RWPE1 (cell line): ENCODE data around the gene CRB1.

Source experiments
- CTCF ChIA-PET: fragments of 350-600 bp; sonication (Branson Sonifier 250); formaldehyde crosslinking; extraction: SDS; loops from one replicate; lab custom pipeline; 2021; lab: Yijun Ruan, JAX
- POLR2A ChIA-PET: fragments of 400-600 bp; formaldehyde crosslinking; extraction: SDS; loops from one replicate; lab custom pipeline; 2020; ENCODE audit warnings: antibody characterized with exemption; ENCODE audit not compliant: low non-redundant PET; lab: Yijun Ruan, JAX
- DNase-seq: peaks from one replicate; pipeline ENCODE4 v3.0.0; 2012; ENCODE audit warnings: low spot score
- H3K27ac ChIP-seq: fragments of 450-650 bp; 2 replicates; pipeline ENCODE4 v1.5.1; 2017
- CTCF ChIP-seq: fragments of 450-650 bp; conservative IDR thresholded peaks from 2 replicates; pipeline ENCODE4 v1.5.1; 2017; ENCODE audit warnings: low read depth, mild to moderate bottlenecking

CRB1 gene

DNA sequence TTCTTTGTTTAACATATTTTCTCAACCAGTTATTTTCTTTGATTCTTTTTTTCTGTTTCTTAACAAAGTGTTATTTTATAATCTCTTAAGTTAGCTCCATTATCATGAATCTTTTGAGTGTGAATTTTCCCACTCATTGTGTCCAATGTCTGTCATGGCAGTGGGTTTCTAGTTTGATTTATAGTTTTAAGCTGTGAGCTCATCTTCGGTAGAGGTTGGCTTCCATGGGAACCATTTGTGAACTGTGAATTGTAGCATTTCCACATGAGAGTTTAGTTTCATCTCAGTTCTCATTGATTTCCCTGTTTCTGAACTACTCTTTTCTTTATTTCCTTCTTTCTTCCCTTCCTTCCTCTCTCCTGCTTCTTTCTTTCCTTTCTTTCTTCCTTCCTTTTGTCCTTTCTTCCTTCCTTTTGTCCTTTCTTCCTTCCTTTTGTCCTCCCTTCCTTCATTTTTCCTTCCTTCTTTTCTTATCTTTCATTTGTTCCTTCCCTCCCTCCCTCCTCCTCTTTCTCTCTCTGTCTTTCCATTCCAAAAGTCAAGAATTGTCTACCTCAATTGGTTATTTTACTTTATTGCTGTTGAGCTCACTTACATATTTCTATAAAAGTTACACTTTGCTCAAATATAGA lies 3.0 kb upstream of the CRB1 start:
- no peak for DNase-seq
- ChIA-PET POLR2A (no interaction called here), CTCF (no interaction called here)
- no peak for TF ChIP-seq CTCF
- H3K27ac ChIP-seq = no peak overlapping the region

GRCh38 chr1:197269053-197269452 lies 1.0 kb downstream of the CRB1 start:
- no peak for TF ChIP-seq CTCF
- POLR2A ChIA-PET = no interaction called here

DNA sequence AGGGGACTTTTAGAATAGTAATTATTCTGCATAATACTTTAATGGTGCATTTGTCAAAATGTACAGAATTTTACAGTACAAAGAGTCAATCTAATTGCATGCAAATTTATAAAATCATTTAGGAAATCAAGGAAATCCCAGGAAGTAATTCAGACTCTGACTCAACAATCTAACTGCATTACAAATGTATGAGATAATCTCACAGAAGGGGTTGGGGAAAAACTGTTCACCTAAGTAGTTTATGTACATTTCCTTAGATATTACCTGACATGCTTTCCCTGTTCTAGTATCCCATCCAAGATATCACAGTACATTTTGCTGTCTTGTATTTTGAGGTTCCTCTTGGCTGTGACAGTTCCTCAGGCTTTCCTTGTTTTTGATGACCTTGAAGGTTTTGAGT lies 4.7 kb downstream of the CRB1 start:
- no peak overlapping the region for H3K27ac ChIP-seq
- POLR2A ChIA-PET = no interaction called here
- no peak for DNase-seq
- CTCF ChIA-PET = no interaction called here
- no peak for TF ChIP-seq CTCF

More at GRCh38 chr1:197269053-197269452, 1.0 kb downstream of the CRB1 start:
- CTCF ChIA-PET = interaction anchor here (0.5 to 0.6 kb wide), 2 partner anchors 9 to 45 kb away, joined by 3 read pairs; no protein-coding TSS in a partner anchor
- H3K27ac ChIP-seq = no peak overlapping the region
- no peak for DNase-seq

- no peak overlapping the region for H3K27ac ChIP-seq
- CTCF ChIA-PET = interaction anchor here (1.0 kb wide), 1 partner anchor 1797 kb away, joined by 3 read pairs; no protein-coding TSS in a partner anchor
- no peak for DNase-seq
- TF ChIP-seq CTCF = no peak
- POLR2A ChIA-PET = no interaction called here
Measured at GRCh38 chr1:197277166-197277565, 9.1 kb downstream of the CRB1 start.

DNA sequence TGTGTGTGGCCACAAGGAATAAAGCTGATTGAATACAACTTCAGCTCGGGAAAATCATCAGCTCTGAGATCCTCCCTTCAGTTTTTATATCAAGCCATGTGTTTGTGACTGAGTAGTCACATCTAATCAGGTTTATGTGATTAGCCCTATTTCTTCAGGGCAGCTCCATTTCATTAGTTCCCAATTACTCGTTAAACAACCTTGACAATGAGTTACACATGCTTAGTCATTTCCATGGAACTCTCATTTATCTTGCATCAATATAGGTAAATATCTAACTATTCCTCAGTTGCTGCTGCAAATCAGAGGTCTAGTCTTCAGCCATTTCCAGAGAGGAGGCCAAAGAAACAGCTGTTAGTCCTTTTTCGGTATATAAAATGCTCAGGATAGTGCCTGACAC lies 16.3 kb downstream of the CRB1 start:
- ChIA-PET CTCF (interaction anchor here (0.6 to 1.2 kb wide), 2 partner anchors 42 to 104 kb away, joined by 3 to 4 read pairs; no protein-coding TSS in a partner anchor), POLR2A (no interaction called here)
- no peak overlapping the region for H3K27ac ChIP-seq
- no peak for TF ChIP-seq CTCF
- no peak for DNase-seq

- no peak for DNase-seq
- POLR2A ChIA-PET = no interaction called here
- H3K27ac ChIP-seq = no peak overlapping the region
- CTCF ChIA-PET = interaction anchor here (1.0 kb wide), 1 partner anchor 14 kb away, joined by 3 read pairs; no protein-coding TSS in a partner anchor
- no peak for TF ChIP-seq CTCF
Measured at GRCh38 chr1:197284966-197285365, 16.9 kb downstream of the CRB1 start.
